GM20000 (cell line): Measurements from ENCODE around the gene RBMS3.

ENCODE experiments used
- DNase-seq: peaks from one replicate; pipeline ENCODE4 v3.0.0; 2012; ENCODE audit warnings: low spot score
- CTCF ChIP-seq: IDR thresholded peaks from 2 replicates; pipeline ENCODE4 v1.5.1; 2012; ENCODE audit warnings: mild to moderate bottlenecking, control low read depth; ENCODE audit errors: extremely low read depth, missing control alignments

RBMS3 gene

GRCh38 chr3:29265509-29266072, 15.3 kb upstream of the RBMS3 start:
- DNase-seq: no peak
- no peak for TF ChIP-seq CTCF

GRCh38 chr3:29267226-29267625, 13.6 kb upstream of the RBMS3 start:
- TF ChIP-seq CTCF: no peak
- no peak for DNase-seq

GRCh38 chr3:29268651-29269050, 12.2 kb upstream of the RBMS3 start:
- DNase-seq: no peak
- no peak for TF ChIP-seq CTCF

- no peak for TF ChIP-seq CTCF
- no peak for DNase-seq
Measured at GRCh38 chr3:29270752-29271151, 10.1 kb upstream of the RBMS3 start.

- TF ChIP-seq CTCF: no peak
- no peak for DNase-seq
Measured at GRCh38 chr3:29271475-29271874, 9.4 kb upstream of the RBMS3 start.

GRCh38 chr3:29274667-29275066, 6.2 kb upstream of the RBMS3 start:
- no peak for TF ChIP-seq CTCF
- DNase-seq: no peak

GRCh38 chr3:29275309-29275708, 5.6 kb upstream of the RBMS3 start:
- TF ChIP-seq CTCF: no peak
- DNase-seq: no peak
